GM18951 (cell line): ENCODE data around the gene MATR3.
A peak's percentile ranks its signal among the peaks of the same experiment; 100 is the strongest.
"Not testable (repeated sequence)": the region's sequence is repeated elsewhere in the genome, so short reads cannot be mapped to it uniquely, and the experiment has no call there.

ENCODE experiments used
- POLR2A ChIP-seq: IDR thresholded peaks from 4 replicates; pipeline ENCODE4 v1.6.1; 2011; ENCODE audit warnings: mild to moderate bottlenecking; ENCODE audit not compliant: insufficient read length, insufficient read depth; ENCODE audit errors: extremely low read depth
- in situ Hi-C: fragments of 300-500 bp; cut with MboI; formaldehyde crosslinking; loops from one replicate; pipeline ENCODE4 v1.12.0; 2022; ENCODE audit warnings: low sequenced_read_pairs, mixed read lengths, inconsistent platforms; ENCODE audit not compliant: unreplicated experiment

Gene MATR3

DNA sequence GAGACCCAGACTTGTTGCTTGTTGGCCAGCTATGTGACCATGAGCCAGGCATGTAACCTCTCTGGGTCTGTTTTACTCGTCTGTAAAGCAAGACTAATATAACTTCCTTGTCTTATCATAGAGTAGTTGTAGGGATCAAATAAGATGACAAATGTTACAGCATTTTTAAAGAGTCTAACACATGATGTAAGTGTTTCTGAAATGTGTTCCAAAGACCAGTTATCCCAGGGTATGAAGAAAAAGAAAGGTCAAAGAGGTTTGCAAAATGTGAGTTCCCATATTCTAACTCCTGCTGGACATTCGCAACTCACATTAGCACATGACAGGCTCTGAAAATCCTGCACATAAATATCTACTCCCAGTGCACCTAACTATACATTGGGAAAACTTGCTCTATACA is 28.5 kb upstream of the MATR3 start:
- in situ Hi-C loops, result no loop called here
- TF ChIP-seq POLR2A, result no peak

DNA sequence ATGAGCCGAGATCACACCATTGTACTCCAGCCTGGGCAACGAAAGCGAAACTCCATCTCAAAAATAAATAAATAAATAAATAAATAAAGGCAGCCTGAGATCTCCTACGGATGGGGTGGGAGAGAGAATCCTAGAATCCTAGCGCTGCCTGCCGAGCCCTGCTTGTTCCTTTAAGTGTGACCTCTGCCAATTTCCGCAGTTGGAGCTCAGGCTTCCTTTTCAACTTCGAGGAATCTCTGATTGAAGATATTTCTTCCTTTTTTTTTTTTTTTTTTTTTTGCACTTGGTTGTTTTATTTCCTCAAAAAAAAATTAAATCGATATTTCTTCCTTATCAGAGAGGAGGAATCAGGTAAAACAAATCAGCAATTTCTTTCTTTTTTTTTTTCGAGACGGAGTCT is 27.3 kb upstream of the MATR3 start:
- in situ Hi-C loops, result no loop called here

DNA sequence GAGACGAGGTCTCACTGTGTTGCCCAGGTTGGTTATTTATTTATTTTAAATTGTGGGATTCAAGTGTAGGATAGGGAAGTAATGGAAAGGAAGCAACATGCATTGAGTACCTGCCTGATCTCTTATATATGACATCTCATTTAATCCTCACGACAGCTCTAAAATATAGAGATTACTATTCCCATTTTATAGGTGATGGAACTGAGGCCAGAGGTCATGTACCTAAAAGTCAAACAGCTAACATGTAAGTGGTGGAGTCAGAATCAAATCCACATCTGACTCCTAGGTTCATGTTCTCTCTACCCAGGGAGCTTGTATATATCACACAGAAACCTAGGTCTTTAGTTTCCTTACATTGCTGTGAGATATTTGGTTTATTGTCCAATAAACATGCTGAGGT is 26.1 kb upstream of the MATR3 start:
- no peak for TF ChIP-seq POLR2A
- in situ Hi-C loops, result no loop called here

More for the DNA sequence above, 27.3 kb upstream of the MATR3 start:
- TF ChIP-seq POLR2A, result no peak

GRCh38 chr5:139268364-139269202 is 25.0 kb upstream of the MATR3 start:
- in situ Hi-C loops, result no loop called here
- no peak for TF ChIP-seq POLR2A

DNA sequence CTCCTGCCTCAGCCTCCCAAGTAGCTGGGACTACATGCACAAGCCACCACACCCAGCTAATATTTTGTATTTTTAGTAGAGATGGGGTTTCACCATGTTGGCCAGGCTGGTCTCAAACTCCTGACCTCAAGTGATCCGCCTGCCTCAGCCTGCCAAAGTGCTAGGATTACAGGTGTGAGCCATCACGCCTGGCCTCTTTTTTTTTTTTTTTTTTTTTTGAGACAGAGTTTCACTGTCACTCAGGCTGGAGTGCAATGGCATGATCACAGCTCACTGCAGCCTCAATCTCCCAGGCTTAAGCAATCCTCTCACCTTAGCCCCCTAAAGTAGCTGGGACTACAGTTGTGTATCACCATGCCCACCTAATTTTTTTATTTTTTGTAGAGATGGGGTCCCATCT is 22.8 kb upstream of the MATR3 start:
- in situ Hi-C loops, result not testable (repeated sequence)

- no peak for TF ChIP-seq POLR2A
- in situ Hi-C loops, result no loop called here
Observed at GRCh38 chr5:139271201-139272027, 22.1 kb upstream of the MATR3 start.

DNA sequence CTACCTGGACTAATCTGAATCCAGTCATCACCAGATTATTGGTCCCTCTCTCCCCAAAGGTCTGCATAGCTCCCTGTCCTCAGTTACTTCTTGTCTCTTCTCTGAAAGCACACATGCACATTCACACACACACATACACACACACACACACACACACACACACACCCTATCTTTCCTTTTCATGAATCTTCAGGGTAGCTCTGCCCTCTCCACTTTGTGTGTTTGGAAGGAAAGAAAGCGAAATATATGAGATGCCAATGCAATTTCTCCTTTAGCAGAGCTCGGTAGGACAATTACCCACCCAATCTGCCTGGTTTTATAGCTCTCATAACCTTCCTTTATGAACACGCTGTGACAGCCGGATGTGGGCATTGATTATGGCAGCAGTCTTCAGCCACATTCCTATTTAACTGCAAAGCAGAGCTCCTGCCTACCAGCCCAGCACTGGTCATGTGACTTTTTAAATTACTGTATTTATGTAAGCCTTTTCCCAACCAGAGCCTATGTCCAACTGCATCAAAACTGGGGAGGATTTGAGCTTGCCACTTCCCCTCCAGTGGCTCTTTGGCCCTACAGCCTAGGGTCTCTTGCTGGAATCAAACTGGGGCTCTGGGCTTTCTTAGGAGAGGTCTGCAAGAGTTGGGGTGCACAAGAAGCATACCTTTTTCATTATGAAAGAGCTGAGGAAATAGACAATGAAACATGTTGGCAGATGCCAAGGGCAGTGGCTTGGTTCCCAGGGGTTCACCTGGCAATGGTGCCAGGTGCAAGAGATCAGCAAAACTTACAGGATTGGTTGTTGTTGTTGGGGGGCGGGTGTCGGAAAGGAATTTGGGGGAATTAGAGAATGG is 20.8 kb upstream of the MATR3 start:
- in situ Hi-C loops, result no loop called here

DNA sequence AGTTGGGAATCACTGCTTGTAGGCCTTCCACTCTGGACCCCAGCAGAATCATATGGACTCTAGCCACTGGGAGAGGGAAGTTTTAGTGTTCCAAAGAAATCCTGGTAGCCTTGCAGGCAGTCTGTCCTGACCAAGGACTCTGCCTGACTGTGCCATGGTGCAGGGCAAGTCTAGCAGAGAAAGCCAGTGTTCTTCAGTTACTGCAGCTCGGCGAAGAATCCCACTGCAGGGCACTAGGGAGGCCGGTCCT is 20.3 kb upstream of the MATR3 start:
- in situ Hi-C loops, result no loop called here
- no peak for TF ChIP-seq POLR2A

More for the DNA sequence above, 20.8 kb upstream of the MATR3 start:
- TF ChIP-seq POLR2A, result no peak

GRCh38 chr5:139273572-139274289 is 19.8 kb upstream of the MATR3 start:
- in situ Hi-C loops, result no loop called here
- TF ChIP-seq POLR2A, result peak; percentile 96

- in situ Hi-C loops, result no loop called here
Observed at GRCh38 chr5:139275536-139275935, 18.0 kb upstream of the MATR3 start.

DNA sequence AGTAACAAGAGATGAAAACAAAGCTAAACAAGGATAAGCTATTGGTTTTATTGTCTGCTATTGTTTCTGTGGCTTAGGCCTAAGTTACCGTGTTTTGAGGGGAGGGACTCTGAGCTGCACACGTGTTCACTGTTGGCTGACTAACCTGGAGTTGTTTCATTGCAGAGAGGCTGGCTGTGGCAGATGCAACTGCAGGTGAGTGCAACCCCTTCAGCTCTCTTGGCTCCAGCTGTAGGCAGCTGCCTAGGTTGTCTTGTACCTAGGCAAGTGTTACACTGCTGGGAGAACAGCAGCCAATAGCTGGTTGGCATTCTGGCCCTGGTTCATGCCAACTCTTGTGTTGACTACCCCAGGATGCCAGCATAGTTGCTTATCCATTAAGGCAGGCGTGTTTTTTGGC is 17.6 kb upstream of the MATR3 start:
- in situ Hi-C loops, result no loop called here
- peak; percentile 23 for TF ChIP-seq POLR2A

More at GRCh38 chr5:139275536-139275935, 18.0 kb upstream of the MATR3 start:
- TF ChIP-seq POLR2A, result no peak

DNA sequence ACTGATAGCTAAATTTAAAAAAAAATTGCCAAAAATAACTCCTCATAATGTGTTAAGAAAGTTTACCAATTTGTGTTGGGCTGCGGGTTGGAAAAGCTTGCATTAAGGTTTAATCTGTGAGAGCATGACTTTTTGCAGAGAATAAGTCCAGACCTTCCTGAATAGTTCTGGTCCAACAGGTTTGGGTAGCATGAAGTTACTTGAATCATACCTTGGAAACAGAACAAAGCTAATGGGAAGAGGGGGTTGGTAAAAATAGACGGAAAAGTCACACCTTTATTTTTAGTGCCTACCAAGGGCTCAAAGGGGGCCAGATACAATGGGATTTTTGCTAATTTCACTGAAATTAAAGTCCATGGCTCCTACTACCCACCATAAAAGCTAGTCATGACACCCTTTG is 17.1 kb upstream of the MATR3 start:
- no peak for TF ChIP-seq POLR2A

GRCh38 chr5:139277171-139277570 is 16.4 kb upstream of the MATR3 start:
- in situ Hi-C loops, result no loop called here
- no peak for TF ChIP-seq POLR2A

More for the DNA sequence above, 17.1 kb upstream of the MATR3 start:
- in situ Hi-C loops, result no loop called here
